ENCODE results near the gene CBLN3. TPM values are rescaled to one million over a fixed set of nuclear protein-coding genes. Genes with fewer than 3 reads are reported as not detected.

CBLN3 gene
- total RNA-seq, 2 donors from 2014 or later, result 1.8 to 2.0 TPM

DNA sequence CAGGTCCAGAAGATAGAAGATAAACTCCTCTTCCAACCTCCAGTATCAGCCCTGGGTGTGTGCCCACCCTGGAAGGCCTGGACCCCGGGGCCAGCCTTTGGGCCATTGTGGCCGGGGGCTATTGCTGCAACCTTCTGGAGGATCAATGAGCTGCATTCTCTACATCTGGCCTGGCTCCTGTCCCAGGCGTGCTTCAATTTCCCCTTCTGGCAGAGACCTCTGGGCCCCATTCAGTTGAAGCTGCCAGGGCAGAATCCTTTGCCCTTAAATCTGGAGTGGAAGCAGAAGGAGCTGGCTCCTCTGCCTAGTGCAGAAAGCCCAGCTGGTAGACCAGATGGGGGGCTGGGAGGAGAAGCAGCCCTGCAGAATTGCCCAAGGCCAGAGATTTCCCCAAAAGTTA is 20.7 kb downstream of the CBLN3 start:
- no peaks in the 10 kb centered on the region for H3K36me3 ChIP-seq
- TF ChIP-seq, protein P1, sequence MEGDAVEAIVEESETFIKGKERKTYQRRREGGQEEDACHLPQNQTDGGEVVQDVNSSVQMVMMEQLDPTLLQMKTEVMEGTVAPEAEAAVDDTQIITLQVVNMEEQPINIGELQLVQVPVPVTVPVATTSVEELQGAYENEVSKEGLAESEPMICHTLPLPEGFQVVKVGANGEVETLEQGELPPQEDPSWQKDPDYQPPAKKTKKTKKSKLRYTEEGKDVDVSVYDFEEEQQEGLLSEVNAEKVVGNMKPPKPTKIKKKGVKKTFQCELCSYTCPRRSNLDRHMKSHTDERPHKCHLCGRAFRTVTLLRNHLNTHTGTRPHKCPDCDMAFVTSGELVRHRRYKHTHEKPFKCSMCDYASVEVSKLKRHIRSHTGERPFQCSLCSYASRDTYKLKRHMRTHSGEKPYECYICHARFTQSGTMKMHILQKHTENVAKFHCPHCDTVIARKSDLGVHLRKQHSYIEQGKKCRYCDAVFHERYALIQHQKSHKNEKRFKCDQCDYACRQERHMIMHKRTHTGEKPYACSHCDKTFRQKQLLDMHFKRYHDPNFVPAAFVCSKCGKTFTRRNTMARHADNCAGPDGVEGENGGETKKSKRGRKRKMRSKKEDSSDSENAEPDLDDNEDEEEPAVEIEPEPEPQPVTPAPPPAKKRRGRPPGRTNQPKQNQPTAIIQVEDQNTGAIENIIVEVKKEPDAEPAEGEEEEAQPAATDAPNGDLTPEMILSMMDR (IDR thresholded peaks at IDR 0.05), result no peak

DNA sequence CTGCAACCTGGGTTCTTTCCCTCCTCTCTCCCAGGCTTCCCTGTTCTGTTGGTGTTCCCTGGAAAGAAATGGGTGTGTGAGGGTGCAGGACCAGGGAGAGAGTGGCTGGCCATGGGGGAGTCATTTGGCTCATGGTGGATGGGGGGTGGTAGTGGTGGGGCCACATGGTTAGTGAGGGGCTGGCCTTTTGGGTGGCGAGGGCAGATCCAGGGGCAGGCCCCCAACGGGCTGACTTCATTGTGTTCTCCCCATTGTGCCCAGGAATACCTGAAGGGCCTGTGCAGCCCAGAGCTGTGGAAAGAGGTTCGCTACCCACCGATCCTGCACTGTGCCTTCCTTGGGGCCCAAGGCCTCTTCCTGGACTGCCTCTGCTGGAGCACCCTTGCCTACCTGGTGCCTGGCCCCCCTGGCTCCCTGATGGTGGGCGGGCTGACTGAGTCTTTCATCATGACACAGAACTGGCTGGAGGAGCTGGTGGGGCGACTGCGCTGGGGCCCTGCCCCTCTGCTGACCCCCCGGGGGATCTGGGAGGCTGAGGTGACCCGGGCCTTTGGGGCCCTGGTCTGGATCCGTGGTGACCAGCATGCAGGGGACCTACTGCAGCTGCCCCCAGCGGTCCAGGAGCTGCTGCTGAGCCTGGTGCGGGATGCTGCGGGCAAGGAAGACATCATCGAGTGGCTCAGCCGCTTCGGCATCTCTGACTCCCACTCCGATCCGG is 21.7 kb downstream of the CBLN3 start:
- TF ChIP-seq, protein P1 (IDR thresholded peaks at IDR 0.05), result no peak
- Histone ChIP-seq H3K4me1 (no peaks in the 10 kb centered on the region), H3K27me3 (no peaks in the 10 kb centered on the region), H3K36me3 (no peaks in the 10 kb centered on the region), H3K9me3 (no peaks in the 10 kb centered on the region), H3K4me3 (no peak overlapping the region), H3K9ac (ENCODE audit: low read depth in 2 of 2, low read length in 2 of 2) (no peak overlapping the region), H3K27ac (no peak overlapping the region)
- intact Hi-C loops (cut with DNase I), result no loop called here
- no peak for DNase-seq

More for the DNA sequence above, 20.7 kb downstream of the CBLN3 start:
- intact Hi-C loops (cut with DNase I), result no loop called here
- H3K4me3 ChIP-seq, result no peak overlapping the region
- no peaks in the 10 kb centered on the region for H3K9me3 ChIP-seq
- DNase-seq, result no peak
- H3K27me3 ChIP-seq, result no peaks in the 10 kb centered on the region
- no peak overlapping the region for H3K27ac ChIP-seq
- no peaks in the 10 kb centered on the region for H3K4me1 ChIP-seq
- no peak overlapping the region for H3K9ac ChIP-seq (ENCODE audit: low read depth in 2 of 2, low read length in 2 of 2)

DNA sequence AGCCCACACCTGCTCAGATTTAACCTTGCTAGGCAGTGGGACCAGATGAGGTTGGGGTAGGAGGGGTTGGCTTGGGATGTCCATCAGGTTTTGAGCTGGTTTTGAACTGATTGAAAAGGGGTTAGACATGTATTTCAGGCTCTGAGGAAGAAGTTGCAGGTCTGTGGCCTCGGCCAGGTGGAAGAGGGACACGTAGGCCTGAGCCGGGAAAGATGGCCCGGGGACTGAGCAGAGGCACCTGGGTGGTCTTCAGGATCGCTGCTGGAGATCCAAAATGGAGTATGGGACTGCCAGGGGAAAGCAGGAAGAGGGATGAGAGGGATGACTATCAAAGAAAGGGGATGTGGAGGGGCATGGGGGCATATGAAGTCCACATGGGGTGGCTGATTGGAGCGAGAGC is 23.1 kb downstream of the CBLN3 start:
- DNase-seq, result no peak
- Histone ChIP-seq H3K27me3 (no peaks in the 10 kb centered on the region), H3K36me3 (no peaks in the 10 kb centered on the region), H3K9me3 (no peaks in the 10 kb centered on the region), H3K4me3 (no peak overlapping the region), H3K9ac (ENCODE audit: low read depth in 2 of 2, low read length in 2 of 2) (no peak overlapping the region), H3K4me1 (no peaks in the 10 kb centered on the region), H3K27ac (no peak overlapping the region)
- intact Hi-C loops (cut with DNase I), result no loop called here
- TF ChIP-seq, protein P1 (IDR thresholded peaks at IDR 0.05), result no peak

DNA sequence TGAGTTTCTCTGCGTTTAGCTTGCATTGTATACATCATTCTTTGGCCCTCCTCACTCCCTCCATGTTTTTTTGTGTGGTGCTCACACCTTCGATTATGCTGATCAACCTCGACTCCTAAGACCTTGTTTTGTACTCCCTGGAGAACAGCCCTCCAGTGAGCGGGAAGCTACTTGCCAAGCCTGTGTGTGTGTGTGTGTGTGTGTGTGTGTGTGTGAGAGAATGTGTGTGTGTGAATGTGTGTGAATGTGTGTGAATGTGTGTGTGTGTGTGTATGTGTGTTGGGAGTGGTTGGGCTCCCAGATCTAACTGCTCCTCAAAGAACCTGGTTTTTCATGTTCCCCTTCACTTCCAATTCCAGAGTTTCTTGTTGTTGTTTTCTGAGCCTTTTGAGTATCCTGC is 24.7 kb downstream of the CBLN3 start:
- peaks cover 7% of the 10 kb centered on the region for H3K4me1 ChIP-seq
- intact Hi-C loops (cut with DNase I), result no loop called here
- H3K4me3 ChIP-seq, result no peak overlapping the region
- H3K9ac ChIP-seq (ENCODE audit: low read depth in 2 of 2, low read length in 2 of 2), result no peak overlapping the region
- no peaks in the 10 kb centered on the region for H3K9me3 ChIP-seq
- TF ChIP-seq, protein P1 (IDR thresholded peaks at IDR 0.05), result no peak
- no peak for DNase-seq
- H3K36me3 ChIP-seq, result no peaks in the 10 kb centered on the region
- H3K27me3 ChIP-seq, result no peaks in the 10 kb centered on the region
- H3K27ac ChIP-seq, result no peak overlapping the region

DNA sequence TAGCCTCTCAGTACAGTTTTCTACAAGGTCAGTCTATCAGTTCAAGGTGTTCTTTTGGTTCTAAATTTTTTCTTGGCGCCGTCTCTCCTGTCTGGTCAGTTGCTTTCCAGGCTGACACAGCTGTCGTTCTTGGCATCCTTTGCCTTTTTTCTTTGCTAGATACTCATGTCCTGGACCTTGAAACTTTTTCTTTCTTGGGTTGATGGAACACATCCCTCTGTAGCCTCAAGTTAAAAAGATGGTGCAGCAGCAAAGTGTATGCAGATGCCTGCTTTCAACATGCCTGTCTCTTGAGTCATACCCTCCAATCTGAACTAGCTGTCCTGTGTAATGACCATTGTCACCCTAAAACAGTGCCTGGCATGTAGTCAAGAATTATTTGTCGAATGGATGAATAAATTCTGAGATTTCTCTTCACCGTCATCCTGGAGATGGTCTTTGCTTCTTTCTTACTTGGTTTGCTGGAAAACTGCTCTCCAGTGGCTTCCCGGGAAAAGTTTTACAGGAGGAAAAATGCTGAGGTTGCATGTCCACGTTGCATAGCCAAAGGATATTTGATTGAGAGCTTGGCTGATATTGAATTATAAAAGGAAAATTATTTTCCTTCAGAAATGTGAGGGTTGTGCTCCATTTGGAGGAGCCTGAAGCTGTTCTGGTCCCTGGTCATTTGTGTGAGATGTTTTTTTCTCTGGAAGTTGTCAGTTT is 26.0 kb downstream of the CBLN3 start:
- H3K36me3 ChIP-seq, result no peaks in the 10 kb centered on the region
- no peak for DNase-seq
- no peak overlapping the region for H3K4me3 ChIP-seq
- intact Hi-C loops (cut with DNase I), result no loop called here
- TF ChIP-seq, protein P1 (IDR thresholded peaks at IDR 0.05), result no peak
- no peaks in the 10 kb centered on the region for H3K9me3 ChIP-seq
- H3K4me1 ChIP-seq, result peaks cover 8% of the 10 kb centered on the region
- no peak overlapping the region for H3K9ac ChIP-seq (ENCODE audit: low read depth in 2 of 2, low read length in 2 of 2)
- H3K27ac ChIP-seq, result no peak overlapping the region
- no peaks in the 10 kb centered on the region for H3K27me3 ChIP-seq
